HCT116 (cell line): Measurements from ENCODE around the gene COBLL1. TPM values are rescaled to one million over a fixed set of nuclear protein-coding genes. Genes with fewer than 3 reads are reported as not detected.

ENCODE experiments used
- ATAC-seq: fragments of 200-7000 bp; cut with Tn5 transposase; 2 replicates; pipeline ENCODE4 v1.9.1; 2020; ENCODE audit warnings: mild to moderate bottlenecking, moderate library complexity
- BruUV-seq: library from RNA; stranded (reverse); fragments of 400-500 nt; replicated peaks from 2 replicates; lab custom pipeline; 2021; lab: Mats Ljungman, UMichigan
- CTCF ChIA-PET: fragments of 300-600 bp; sonication (Branson Sonifier 250); formaldehyde crosslinking; loops from one replicate; lab custom pipeline; 2021; ENCODE audit warnings: antibody characterized with exemption; lab: Charles Lee
- POLR2A ChIA-PET: fragments of 300-600, 350-600 bp; sonication (Branson Sonifier 250); formaldehyde crosslinking; loops from one replicate; lab custom pipeline; 2021; ENCODE audit warnings: antibody characterized with exemption; lab: Charles Lee
- RAD21 ChIA-PET, 2 experiments: fragments of 300-600 bp; sonication (Branson Sonifier 250); formaldehyde crosslinking; loops; one replicate each; lab custom pipeline; 2023; ENCODE audit warnings: low total read pairs in 2 of 2; ENCODE audit not compliant: uncharacterized antibody in 2 of 2, unreplicated experiment in 2 of 2, low non-redundant PET in 1 of 2; lab: Charles Lee
- DNase-seq: peaks from one replicate; pipeline ENCODE4 v3.0.0-alpha.2; 2010; ENCODE audit warnings: low read depth, low spot score
- H2AFZ ChIP-seq: fragments of 200-600 bp; shearing (Covaris generic), sonication (generic); 2 replicates; pipeline ENCODE4 v1.6.1; 2017; ENCODE audit warnings: low read depth, mixed run types, mixed read lengths, antibody characterized with exemption, low read length; ENCODE audit not compliant: poor library complexity, severe bottlenecking
- H3K27ac ChIP-seq: 2 replicates; pipeline ENCODE4 v1.5.1; 2012; ENCODE audit warnings: low read depth, low read length
- H3K27me3 ChIP-seq: fragments of 200-600 bp; sonication (generic); 2 replicates; pipeline ENCODE4 v1.6.1; 2016; ENCODE audit warnings: mixed run types, low read length, mixed read lengths; ENCODE audit not compliant: insufficient read depth
- H3K36me3 ChIP-seq, 2 experiments: fragments of 200-500 bp in 1 of 2; fragments of 200-600 bp in 1 of 2; sonication (Bioruptor generic) in 1 of 2; sonication (generic) in 1 of 2; 2 replicates each; pipeline versions ENCODE4 v1.5.1 to v1.6.1; 2014 to 2016; ENCODE audit warnings: low read length in 2 of 2, inconsistent platforms in 1 of 2, mixed read lengths in 1 of 2, mixed run types in 1 of 2; ENCODE audit not compliant: insufficient read depth in 2 of 2, control insufficient read depth in 1 of 2
- H3K4me1 ChIP-seq, 2 experiments: fragments of 200-600 bp in 1 of 2; sonication (generic) in 1 of 2; 2 replicates each; pipeline versions ENCODE4 v1.5.1 to v1.6.1; 2012 to 2017; ENCODE audit warnings: low read length in 2 of 2, inconsistent platforms in 1 of 2, mild to moderate bottlenecking in 1 of 2, mixed read lengths in 1 of 2, mixed run types in 1 of 2, moderate library complexity in 1 of 2; ENCODE audit not compliant: insufficient read depth in 2 of 2, control insufficient read depth in 1 of 2
- H3K4me2 ChIP-seq: fragments of 200-600 bp; sonication (generic); 2 replicates; pipeline ENCODE4 v1.6.1; 2017; ENCODE audit warnings: mixed run types, low read length, mixed read lengths
- H3K4me3 ChIP-seq, 2 experiments: fragments of 200-600 bp in 1 of 2; sonication (generic) in 1 of 2; replicated peaks in 1 of 2; 2 replicates each; pipeline ENCODE4 v1.5.1; 2011 to 2016; ENCODE audit warnings: low read length in 2 of 2, control low read depth in 1 of 2, low read depth in 1 of 2, mild to moderate bottlenecking in 1 of 2, mixed read lengths in 1 of 2, mixed run types in 1 of 2
- H3K79me2 ChIP-seq: fragments of 200-600 bp; sonication (generic); 2 replicates; pipeline ENCODE4 v1.6.1; 2017; ENCODE audit warnings: mild to moderate bottlenecking, mixed run types, low read length, moderate library complexity, mixed read lengths; ENCODE audit not compliant: insufficient read depth
- H3K9ac ChIP-seq: fragments of 200-600 bp; sonication (generic); 2 replicates; pipeline ENCODE4 v1.6.1; 2016; ENCODE audit warnings: low read length, mixed read lengths
- H3K9me2 ChIP-seq: fragments of 200-600 bp; sonication (generic), shearing (Covaris generic); 2 replicates; pipeline ENCODE4 v1.6.1; 2017; ENCODE audit warnings: mixed run types, mild to moderate bottlenecking, moderate library complexity; ENCODE audit not compliant: insufficient read depth
- H3K9me3 ChIP-seq, 2 experiments: fragments of 200-500 bp in 1 of 2; fragments of 200-600 bp in 1 of 2; sonication (Bioruptor generic) in 1 of 2; sonication (generic) in 1 of 2; 2 replicates each; pipeline ENCODE4 v1.6.1; 2014 to 2017; ENCODE audit warnings: low read length in 2 of 2, mixed read lengths in 2 of 2, inconsistent platforms in 1 of 2, low read depth in 1 of 2, mild to moderate bottlenecking in 1 of 2, mixed run types in 1 of 2, moderate library complexity in 1 of 2; ENCODE audit not compliant: control insufficient read depth in 1 of 2, insufficient read depth in 1 of 2
- H4K20me1 ChIP-seq: fragments of 200-600 bp; sonication (generic), shearing (Covaris generic); 2 replicates; pipeline ENCODE4 v1.6.1; 2017; ENCODE audit warnings: mixed run types, mild to moderate bottlenecking, moderate library complexity; ENCODE audit not compliant: insufficient read depth
- CEBPB ChIP-seq: IDR thresholded peaks from 2 replicates; pipeline ENCODE4 v1.6.1; 2012; ENCODE audit warnings: low read depth
- EGR1 ChIP-seq: IDR thresholded peaks from 2 replicates; pipeline ENCODE4 v1.6.1; 2012; ENCODE audit warnings: low read depth
- ELF1 ChIP-seq: IDR thresholded peaks from 2 replicates; pipeline ENCODE4 v1.6.1; 2012; ENCODE audit warnings: low read depth, borderline replicate concordance
- SP1 ChIP-seq: IDR thresholded peaks from 2 replicates; pipeline ENCODE4 v1.6.1; 2012; ENCODE audit warnings: low read depth
- ZFX ChIP-seq: fragments of 450-650 bp; IDR thresholded peaks from 2 replicates; pipeline ENCODE4 v1.6.1; 2017
- intact Hi-C: fragments of 100-400 bp; cut with micrococcal nuclease; formaldehyde crosslinking; loops from 2 replicates; pipeline ENCODE4 v1.10.0; 2022
- total RNA-seq: library from RNA; stranded (reverse); gene quantifications from one replicate; pipeline ENCODE4 v1.2.1, GENCODE V29; 2021; ENCODE audit not compliant: unreplicated experiment
- TF ChIP-seq, protein P1 (sequence below): IDR thresholded peaks from 2 replicates; pipeline ENCODE4 v1.6.1; 2012
- TF ChIP-seq, protein P2 (sequence below): IDR thresholded peaks from 2 replicates; pipeline ENCODE4 v1.6.1; 2012

Gene COBLL1
- total RNA-seq, 1 experiment from 2014 or later, result 3.6 TPM

DNA sequence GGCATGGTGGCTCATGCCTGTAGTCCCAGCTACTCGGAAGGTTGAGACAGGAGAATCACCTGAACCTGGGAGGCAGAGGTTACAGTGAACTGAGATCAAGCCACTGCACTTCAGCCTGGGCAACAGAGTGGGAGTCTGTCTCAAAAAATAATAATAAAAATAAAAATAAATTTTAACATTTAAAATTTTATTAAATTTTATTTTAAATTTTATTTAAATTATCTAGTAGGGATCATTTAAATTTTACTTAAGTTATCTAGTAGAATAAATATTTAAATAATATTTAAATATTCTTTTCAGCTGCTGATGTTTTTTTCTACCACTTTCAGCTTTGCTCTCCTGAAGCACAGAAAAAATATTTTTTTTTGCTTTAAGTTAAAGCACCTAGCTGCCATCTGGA, 10.4 kb downstream of the COBLL1 start:
- no peak for DNase-seq
- Histone ChIP-seq H3K4me3 (no peak overlapping the region), H3K27ac (no peak overlapping the region), H3K4me2 (no peak overlapping the region), H3K4me1 (no peaks in the 10 kb centered on the region), H2AFZ (no peak overlapping the region), H3K9me3 (no peaks in the 10 kb centered on the region), H3K9me2 (no peaks in the 10 kb centered on the region)
- no peak for ATAC-seq
- no TSS peak for BruUV-seq
- CTCF ChIA-PET, result interaction anchor here (1.9 kb wide), 1 partner anchor 11 kb away, joined by 11 read pairs; the partner anchor contains the start of gene COBLL1
- TF ChIP-seq EGR1 (no peak), SP1 (no peak), ELF1 (no peak), ZFX (no peak)
- TF ChIP-seq, protein P1, sequence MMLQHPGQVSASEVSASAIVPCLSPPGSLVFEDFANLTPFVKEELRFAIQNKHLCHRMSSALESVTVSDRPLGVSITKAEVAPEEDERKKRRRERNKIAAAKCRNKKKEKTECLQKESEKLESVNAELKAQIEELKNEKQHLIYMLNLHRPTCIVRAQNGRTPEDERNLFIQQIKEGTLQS, result no peak
- TF ChIP-seq, protein P2, sequence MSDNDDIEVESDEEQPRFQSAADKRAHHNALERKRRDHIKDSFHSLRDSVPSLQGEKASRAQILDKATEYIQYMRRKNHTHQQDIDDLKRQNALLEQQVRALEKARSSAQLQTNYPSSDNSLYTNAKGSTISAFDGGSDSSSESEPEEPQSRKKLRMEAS, result no peak
- TF ChIP-seq, all 23 proteins: peak for 0
- POLR2A ChIA-PET, result no interaction called here
- intact Hi-C loops, result no loop called here
- H3K79me2 ChIP-seq, result no peaks in the 10 kb centered on the region
- H3K9ac ChIP-seq, result no peak overlapping the region
- RAD21 ChIA-PET, result no interaction called here
- H4K20me1 ChIP-seq, result no peaks in the 10 kb centered on the region
- H3K36me3 ChIP-seq, result no peaks in the 10 kb centered on the region
- no peaks in the 10 kb centered on the region for H3K27me3 ChIP-seq

DNA sequence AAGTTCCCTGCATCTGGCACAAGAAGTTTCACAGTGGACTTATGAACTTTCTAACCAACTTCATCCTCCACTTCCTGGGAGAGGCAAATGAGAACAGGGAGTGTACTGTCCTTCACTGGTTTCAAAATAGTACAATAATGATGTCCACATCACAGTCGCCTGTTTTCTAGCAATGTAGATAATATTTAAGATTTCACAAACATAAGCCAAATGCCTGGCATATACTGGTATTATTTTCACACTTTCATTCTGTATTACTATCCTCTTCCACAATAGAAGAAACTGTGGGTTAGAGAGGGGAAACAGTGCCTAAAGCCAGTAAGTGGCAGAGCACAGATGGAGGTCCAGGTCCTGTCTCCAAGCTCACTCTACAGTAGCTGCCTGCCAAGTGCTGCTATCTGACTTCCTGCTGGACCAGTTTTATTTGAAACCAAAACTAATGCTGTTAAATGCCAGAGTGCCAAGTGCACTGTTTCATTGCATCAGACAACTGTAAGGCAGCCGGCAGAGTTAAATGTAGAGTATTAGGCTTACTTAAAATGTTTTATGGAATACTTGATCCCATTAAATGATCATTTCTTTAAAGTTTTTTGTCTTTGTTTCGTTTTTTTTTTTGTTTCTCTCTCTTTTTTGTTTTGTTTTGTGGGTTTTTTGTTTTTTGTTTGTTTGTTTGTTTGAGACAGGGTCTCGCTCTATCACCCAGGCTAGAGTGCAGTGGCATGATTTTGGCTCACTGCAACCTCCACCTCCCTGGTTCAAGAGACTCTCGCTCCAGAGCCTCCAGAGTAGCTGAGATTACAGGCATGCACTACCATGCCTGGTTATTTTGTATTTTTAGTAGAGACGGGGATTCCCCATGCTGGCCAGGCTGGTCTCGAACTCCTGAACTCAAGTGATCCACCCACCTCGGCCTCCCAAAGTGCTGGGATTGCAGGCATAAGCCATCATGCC, 15.1 kb downstream of the COBLL1 start:
- no peaks in the 10 kb centered on the region for H3K79me2 ChIP-seq

More for the DNA sequence above, 15.1 kb downstream of the COBLL1 start:
- Histone ChIP-seq H3K4me1 (no peaks in the 10 kb centered on the region), H3K27me3 (no peaks in the 10 kb centered on the region), H3K4me3 (no peak overlapping the region), H3K4me2 (no peak overlapping the region), H4K20me1 (no peaks in the 10 kb centered on the region), H3K36me3 (no peaks in the 10 kb centered on the region), H3K9me2 (no peaks in the 10 kb centered on the region), H2AFZ (no peak overlapping the region), H3K9me3 (no peaks in the 10 kb centered on the region), H3K9ac (no peak overlapping the region), H3K27ac (no peak overlapping the region)
- POLR2A ChIA-PET, result no interaction called here
- CTCF ChIA-PET, result no interaction called here
- DNase-seq (no peak), ATAC-seq (no peak)
- RAD21 ChIA-PET, result no interaction called here
- TF ChIP-seq ELF1 (no peak), SP1 (0 out of 2 replicates have a peak, but pooled peaks have one; percentile 21), CEBPB (peak; percentile 46; the same call in 1 of the 2 replicates)
- intact Hi-C loops, result no loop called here
- no TSS peak for BruUV-seq
